ENCODE results near the gene BUB1B. TPM values are rescaled to one million over a fixed set of nuclear protein-coding genes. Genes with fewer than 3 reads are reported as not detected.

BUB1B gene
- total RNA-seq, 1 experiment from 2014 or later: 73.0 TPM

GRCh38 chr15:40253167-40253790 is 92.4 kb downstream of the BUB1B start:
- Histone ChIP-seq H3K9ac (ENCODE audit: low read length) (peak overlapping the region; percentile 79), H3K27ac (ENCODE audit: low read length) (no peak overlapping the region), H3K4me3 (ENCODE audit: low read length) (peak overlapping the region; percentile 87), H3K9me2 (replicated peaks; ENCODE audit: low read length) (no peaks in the 10 kb centered on the region), H4K20me1 (ENCODE audit: low read length) (no peaks in the 10 kb centered on the region), H2AFZ (ENCODE audit: low read length) (peak overlapping the region; percentile 94), H3K79me2 (ENCODE audit: low read length) (peaks cover 17% of the 10 kb centered on the region), H3K9me3 (ENCODE audit: low read length) (no peaks in the 10 kb centered on the region), H3K4me2 (ENCODE audit: low read length) (peak overlapping the region; percentile 99), H3K27me3 (ENCODE audit: low read length) (no peaks in the 10 kb centered on the region), H3F3A (ENCODE audit: low read length, unreplicated experiment) (peaks cover 6% of the 10 kb centered on the region), H3K36me3 (ENCODE audit: low read depth, low read length) (no peaks in the 10 kb centered on the region), H3K4me1 (ENCODE audit: insufficient read depth, low read length) (peaks cover 36% of the 10 kb centered on the region)
- no TSS peak for BruUV-seq (replicated peaks)
- POLR2A ChIA-PET (ENCODE audit: unreplicated experiment): no interaction called here
- CTCF ChIA-PET: no interaction called here
- DNase-seq (peak; percentile 23), ATAC-seq (peak; percentile 13)
- TF ChIP-seq EZH2phosphoT487 (IDR thresholded peaks at IDR 0.05; ENCODE audit: borderline replicate concordance, low read length): no peak
- no peak for TF ChIP-seq EZH2 (IDR thresholded peaks at IDR 0.05; ENCODE audit: low read length, unreplicated experiment)
- TF ChIP-seq, protein P1, sequence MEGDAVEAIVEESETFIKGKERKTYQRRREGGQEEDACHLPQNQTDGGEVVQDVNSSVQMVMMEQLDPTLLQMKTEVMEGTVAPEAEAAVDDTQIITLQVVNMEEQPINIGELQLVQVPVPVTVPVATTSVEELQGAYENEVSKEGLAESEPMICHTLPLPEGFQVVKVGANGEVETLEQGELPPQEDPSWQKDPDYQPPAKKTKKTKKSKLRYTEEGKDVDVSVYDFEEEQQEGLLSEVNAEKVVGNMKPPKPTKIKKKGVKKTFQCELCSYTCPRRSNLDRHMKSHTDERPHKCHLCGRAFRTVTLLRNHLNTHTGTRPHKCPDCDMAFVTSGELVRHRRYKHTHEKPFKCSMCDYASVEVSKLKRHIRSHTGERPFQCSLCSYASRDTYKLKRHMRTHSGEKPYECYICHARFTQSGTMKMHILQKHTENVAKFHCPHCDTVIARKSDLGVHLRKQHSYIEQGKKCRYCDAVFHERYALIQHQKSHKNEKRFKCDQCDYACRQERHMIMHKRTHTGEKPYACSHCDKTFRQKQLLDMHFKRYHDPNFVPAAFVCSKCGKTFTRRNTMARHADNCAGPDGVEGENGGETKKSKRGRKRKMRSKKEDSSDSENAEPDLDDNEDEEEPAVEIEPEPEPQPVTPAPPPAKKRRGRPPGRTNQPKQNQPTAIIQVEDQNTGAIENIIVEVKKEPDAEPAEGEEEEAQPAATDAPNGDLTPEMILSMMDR (conservative IDR thresholded peaks at IDR 0.05; ENCODE audit: low read depth, low read length): no peak
- intact Hi-C loops (cut with micrococcal nuclease): loop anchor here (2.0 kb wide), 1 partner anchor 14 kb away; no protein-coding TSS in a partner anchor

DNA sequence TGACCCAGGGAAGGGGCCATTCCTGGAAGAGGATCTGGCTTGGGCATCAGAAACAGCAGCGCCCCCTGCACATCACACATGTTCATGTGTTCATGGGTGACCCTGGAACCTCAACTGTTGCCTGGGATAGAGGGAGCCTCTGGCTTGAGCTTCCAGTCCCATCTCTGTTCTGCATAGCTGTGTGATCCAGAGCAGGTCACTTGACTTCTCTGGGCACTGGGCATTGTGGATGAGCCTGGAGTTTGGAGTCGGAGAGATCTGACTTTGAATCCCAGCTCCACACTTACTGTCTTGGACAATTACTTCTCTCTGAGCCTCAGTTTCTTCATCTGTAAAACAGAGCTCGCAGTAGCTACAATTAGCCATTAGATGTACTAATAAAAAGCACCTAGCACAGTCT is 93.6 kb downstream of the BUB1B start:
- Histone ChIP-seq H3K4me2 (ENCODE audit: low read length) (peak overlapping the region; percentile 99), H3K9me3 (ENCODE audit: low read length) (no peaks in the 10 kb centered on the region), H3K79me2 (ENCODE audit: low read length) (peaks cover 17% of the 10 kb centered on the region), H3K27me3 (ENCODE audit: low read length) (no peaks in the 10 kb centered on the region), H3K27ac (ENCODE audit: low read length) (no peak overlapping the region), H3K4me1 (ENCODE audit: insufficient read depth, low read length) (peaks cover 29% of the 10 kb centered on the region), H2AFZ (ENCODE audit: low read length) (no peak overlapping the region), H3F3A (ENCODE audit: low read length, unreplicated experiment) (no peaks in the 10 kb centered on the region), H3K36me3 (ENCODE audit: low read depth, low read length) (no peaks in the 10 kb centered on the region), H4K20me1 (ENCODE audit: low read length) (no peaks in the 10 kb centered on the region), H3K9ac (ENCODE audit: low read length) (no peak overlapping the region), H3K9me2 (replicated peaks; ENCODE audit: low read length) (no peaks in the 10 kb centered on the region), H3K4me3 (ENCODE audit: low read length) (no peak overlapping the region)
- DNase-seq (no peak), ATAC-seq (no peak)
- ChIA-PET CTCF (interaction anchor here (0.6 to 1.7 kb wide), 3 partner anchors 15 to 573 kb away, joined by 3 to 5 read pairs (median 3); no protein-coding TSS in a partner anchor), POLR2A (ENCODE audit: unreplicated experiment) (interaction anchor here (0.9 kb wide), 1 partner anchor 13 kb away, joined by 3 read pairs; no protein-coding TSS in a partner anchor)
- TF ChIP-seq, protein P1 (conservative IDR thresholded peaks at IDR 0.05; ENCODE audit: low read depth, low read length): no peak; the same call in 1 of the 2 replicates
- TF ChIP-seq EZH2phosphoT487 (IDR thresholded peaks at IDR 0.05; ENCODE audit: borderline replicate concordance, low read length) (no peak), EZH2 (IDR thresholded peaks at IDR 0.05; ENCODE audit: low read length, unreplicated experiment) (no peak)
- BruUV-seq (replicated peaks): no TSS peak
- intact Hi-C loops (cut with micrococcal nuclease): no loop called here

GRCh38 chr15:40255033-40255432 is 94.2 kb downstream of the BUB1B start:
- ChIA-PET CTCF (interaction anchor here (0.6 to 1.7 kb wide), 3 partner anchors 20 to 572 kb away, joined by 3 to 5 read pairs (median 3); no protein-coding TSS in a partner anchor), POLR2A (ENCODE audit: unreplicated experiment) (interaction anchor here (0.5 to 0.9 kb wide), 2 partner anchors 9 to 12 kb away, joined by 3 to 6 read pairs; no protein-coding TSS in a partner anchor)
- no peak overlapping the region; the same call in 1 of the 2 replicates for H3K4me2 ChIP-seq (ENCODE audit: low read length)
- no peaks in the 10 kb centered on the region for H3F3A ChIP-seq (ENCODE audit: low read length, unreplicated experiment)
- DNase-seq (no peak), ATAC-seq (no peak)
- H2AFZ ChIP-seq (ENCODE audit: low read length): no peak overlapping the region
- H3K79me2 ChIP-seq (ENCODE audit: low read length): peaks cover 17% of the 10 kb centered on the region
- BruUV-seq (replicated peaks): no TSS peak
- peaks cover 23% of the 10 kb centered on the region for H3K4me1 ChIP-seq (ENCODE audit: insufficient read depth, low read length)
- H3K27ac ChIP-seq (ENCODE audit: low read length): no peak overlapping the region
- no peaks in the 10 kb centered on the region for H4K20me1 ChIP-seq (ENCODE audit: low read length)
- no peaks in the 10 kb centered on the region for H3K27me3 ChIP-seq (ENCODE audit: low read length)
- H3K4me3 ChIP-seq (ENCODE audit: low read length): no peak overlapping the region
- H3K36me3 ChIP-seq (ENCODE audit: low read depth, low read length): no peaks in the 10 kb centered on the region
- H3K9me3 ChIP-seq (ENCODE audit: low read length): no peaks in the 10 kb centered on the region
- no peak for TF ChIP-seq EZH2phosphoT487 (IDR thresholded peaks at IDR 0.05; ENCODE audit: borderline replicate concordance, low read length)
- TF ChIP-seq, protein P1 (conservative IDR thresholded peaks at IDR 0.05; ENCODE audit: low read depth, low read length): no peak
- TF ChIP-seq EZH2 (IDR thresholded peaks at IDR 0.05; ENCODE audit: low read length, unreplicated experiment): no peak
- H3K9me2 ChIP-seq (replicated peaks; ENCODE audit: low read length): no peaks in the 10 kb centered on the region
- H3K9ac ChIP-seq (ENCODE audit: low read length): no peak overlapping the region
- intact Hi-C loops (cut with micrococcal nuclease): no loop called here

All from PC-3 (cell line).